Natural killer cell (primary cell): Measurements from ENCODE around the gene SRPX. TPM values are rescaled to one million over a fixed set of nuclear protein-coding genes. Genes with fewer than 3 reads are reported as not detected.
A peak's percentile ranks its signal among the peaks of the same experiment; 100 is the strongest.

ENCODE experiments used
- ATAC-seq, 3 donors: fragments of 150-1000 bp in 2 of 3; fragments of 200-7000 bp in 1 of 3; cut with Tn5 transposase; 1 replicate in 1 of 3; 2 replicates in 2 of 3; pipeline ENCODE4 v1.10.0; 2021; ENCODE audit warnings: mild to moderate bottlenecking in 2 of 3, moderate library complexity in 2 of 3
- DNase-seq, 2 donors: peaks; one replicate each; pipeline versions ENCODE4 v3.0.0 to v3.0.0-alpha.2; 2013 to 2021; ENCODE audit warnings: mixed read lengths in 1 of 2
- H3K27ac ChIP-seq: one replicate; pipeline ENCODE4 v1.5.1; 2013; ENCODE audit warnings: mild to moderate bottlenecking, low read length
- H3K27me3 ChIP-seq: one replicate; pipeline ENCODE4 v1.6.1; 2013; ENCODE audit warnings: low read length; ENCODE audit not compliant: control insufficient read depth, insufficient read depth
- H3K36me3 ChIP-seq: one replicate; pipeline ENCODE4 v1.6.1; 2013; ENCODE audit warnings: low read length; ENCODE audit not compliant: control insufficient read depth, insufficient read depth
- H3K4me1 ChIP-seq: one replicate; pipeline ENCODE4 v1.6.1; 2013; ENCODE audit warnings: low read length; ENCODE audit not compliant: control insufficient read depth, insufficient read depth
- H3K4me3 ChIP-seq: one replicate; pipeline ENCODE4 v1.5.1; 2013; ENCODE audit warnings: low read length
- H3K9me3 ChIP-seq: one replicate; pipeline ENCODE4 v1.6.1; 2013; ENCODE audit warnings: low read length; ENCODE audit not compliant: control insufficient read depth, insufficient read depth
- H3K27ac Mint-ChIP-seq, 2 donors: one replicate each; pipeline ENCODE4 v1.8.0; 2022; ENCODE audit warnings: mild to moderate bottlenecking in 2 of 2, mixed read lengths in 2 of 2, moderate library complexity in 1 of 2
- H3K27me3 Mint-ChIP-seq, 2 donors: one replicate each; pipeline ENCODE4 v1.8.0; 2022; ENCODE audit warnings: low read depth in 2 of 2, mixed read lengths in 2 of 2
- H3K36me3 Mint-ChIP-seq: one replicate; pipeline ENCODE4 v1.8.0; 2022; ENCODE audit warnings: mixed read lengths
- H3K4me1 Mint-ChIP-seq, 2 donors: one replicate each; pipeline ENCODE4 v1.8.0; 2022; ENCODE audit warnings: mixed read lengths in 2 of 2
- H3K4me3 Mint-ChIP-seq: one replicate; pipeline ENCODE4 v1.8.0; 2022; ENCODE audit warnings: mild to moderate bottlenecking, moderate library complexity, mixed read lengths
- H3K9me3 Mint-ChIP-seq, 2 donors: one replicate each; pipeline ENCODE4 v1.8.0; 2022; ENCODE audit warnings: mixed read lengths in 2 of 2
- CTCF ChIP-seq: fragments of 200-600 bp; IDR thresholded peaks from one replicate; pipeline ENCODE4 v1.8.0; 2022; ENCODE audit warnings: antibody characterized with exemption
- WGBS: methylation state at CpG from one replicate; pipeline ENCODE4 v1.1.7; 2013; ENCODE audit warnings: missing lambda C conversion rate; ENCODE audit not compliant: insufficient coverage; 5-methylcytosine and 5-hydroxymethylcytosine counted together
- intact Hi-C: fragments of 100-400 bp; cut with micrococcal nuclease; formaldehyde crosslinking; loops from one replicate; pipeline ENCODE4 v1.14.2; 2022
- total RNA-seq, 4 donors: library from RNA; stranded (reverse); fragments of 120-200 nt in 1 of 4; gene quantifications; one replicate each; pipeline versions ENCODE4 v1.2.3 to v1.2.4, GENCODE V29; 2013 to 2022

Gene SRPX
- total RNA-seq, 3 donors from 2014 or later (not counting 1 experiment from before 2014, with no cell fraction given): 0.20 TPM; not detected in 2

- ATAC-seq: no peak
- Histone ChIP-seq H3K27me3 (no peaks in the 10 kb centered on the region), H3K27ac (no peak overlapping the region), H3K4me3 (no peak overlapping the region), H3K36me3 (no peaks in the 10 kb centered on the region), H3K4me1 (no peaks in the 10 kb centered on the region), H3K9me3 (no peaks in the 10 kb centered on the region)
- no peak for DNase-seq
- Mint-ChIP-seq H3K27ac (no peak overlapping the region), H3K9me3 (no peaks in the 10 kb centered on the region), H3K4me1 (no peaks in the 10 kb centered on the region), H3K36me3 (no peaks in the 10 kb centered on the region), H3K4me3 (no peak overlapping the region), H3K27me3 (peaks cover 2 to 12% of the 10 kb centered on the region in 2 donors)
- 90% methylated on average over 3 of the region's 5 CpGs for WGBS
- no peak for TF ChIP-seq CTCF
- intact Hi-C loops: no loop called here
Measured at GRCh38 chrX:38206036-38206435, 14.6 kb downstream of the SRPX start.

GRCh38 chrX:38205039-38205438 is 15.6 kb downstream of the SRPX start:
- Histone ChIP-seq H3K4me3 (no peak overlapping the region), H3K27ac (no peak overlapping the region), H3K27me3 (no peaks in the 10 kb centered on the region), H3K9me3 (no peaks in the 10 kb centered on the region), H3K36me3 (no peaks in the 10 kb centered on the region), H3K4me1 (no peaks in the 10 kb centered on the region)
- no peaks in the 10 kb centered on the region for H3K4me1 Mint-ChIP-seq
- no peak overlapping the region for H3K27ac Mint-ChIP-seq
- H3K27me3 Mint-ChIP-seq: peaks cover 3 to 12% of the 10 kb centered on the region in 2 donors
- H3K9me3 Mint-ChIP-seq: no peaks in the 10 kb centered on the region
- ATAC-seq (no peak), DNase-seq (no peak)
- intact Hi-C loops: no loop called here
- TF ChIP-seq CTCF: no peak
- no CpG with 5 or more reads among the region's 3 CpGs for WGBS
- H3K4me3 Mint-ChIP-seq: no peak overlapping the region
- H3K36me3 Mint-ChIP-seq: no peaks in the 10 kb centered on the region

- intact Hi-C loops: no loop called here
- Mint-ChIP-seq H3K27me3 (peaks cover 4 to 47% of the 10 kb centered on the region in 2 donors), H3K4me3 (no peak overlapping the region), H3K27ac (no peak overlapping the region), H3K4me1 (no peaks in the 10 kb centered on the region), H3K9me3 (no peaks in the 10 kb centered on the region), H3K36me3 (no peaks in the 10 kb centered on the region)
- H3K27ac ChIP-seq: no peak overlapping the region
- ATAC-seq: no peak
- WGBS: 60% methylated on average over 4 of the region's 5 CpGs
- no peak overlapping the region for H3K4me3 ChIP-seq
- no peaks in the 10 kb centered on the region for H3K36me3 ChIP-seq
- H3K4me1 ChIP-seq: no peaks in the 10 kb centered on the region
- no peak for TF ChIP-seq CTCF
- peak in 1 of 2 donors; percentile 12 for DNase-seq
- H3K9me3 ChIP-seq: no peaks in the 10 kb centered on the region
- H3K27me3 ChIP-seq: no peaks in the 10 kb centered on the region
Measured at GRCh38 chrX:38192007-38192810, 28.5 kb downstream of the SRPX start.
